GM18868 (cell line): Measurements from ENCODE around the gene LGR5.
"Not testable (repeated sequence)": the region's sequence is repeated elsewhere in the genome, so short reads cannot be mapped to it uniquely, and the experiment has no call there.

Experiments
- ATAC-seq: cut with Tn5 transposase; IDR thresholded peaks from one replicate; pipeline ENCODE4 v1.9.1; 2021; ENCODE audit warnings: mild to moderate bottlenecking, moderate library complexity; ENCODE audit not compliant: unreplicated experiment

Gene LGR5

GRCh38 chr12:71469258-71469750 lies 29.7 kb downstream of the LGR5 start:
- ATAC-seq: no peak

GRCh38 chr12:71472441-71472911 lies 32.9 kb downstream of the LGR5 start:
- ATAC-seq: no peak

DNA sequence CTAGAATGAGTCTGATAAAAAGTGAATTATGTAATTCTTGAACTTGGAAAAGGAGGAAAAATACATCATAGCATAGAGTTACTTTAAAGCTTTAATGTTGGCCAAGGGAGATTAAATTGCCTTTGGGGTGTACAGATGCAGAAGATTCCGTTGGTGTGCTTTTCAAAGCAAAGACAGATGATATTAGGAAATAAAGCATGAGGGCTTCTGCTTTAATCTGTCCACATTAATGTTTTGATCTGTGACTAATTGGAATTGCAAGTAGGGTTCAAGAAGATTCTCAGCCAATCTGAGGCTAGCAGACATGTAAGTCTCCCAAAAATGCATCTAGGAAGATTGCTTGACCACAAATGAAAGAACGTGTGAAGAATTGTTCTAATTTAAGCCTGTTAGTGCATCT lies 35.2 kb downstream of the LGR5 start:
- ATAC-seq: no peak

GRCh38 chr12:71475280-71475679 lies 35.7 kb downstream of the LGR5 start:
- no peak for ATAC-seq

GRCh38 chr12:71476513-71476912 lies 36.9 kb downstream of the LGR5 start:
- ATAC-seq: no peak

DNA sequence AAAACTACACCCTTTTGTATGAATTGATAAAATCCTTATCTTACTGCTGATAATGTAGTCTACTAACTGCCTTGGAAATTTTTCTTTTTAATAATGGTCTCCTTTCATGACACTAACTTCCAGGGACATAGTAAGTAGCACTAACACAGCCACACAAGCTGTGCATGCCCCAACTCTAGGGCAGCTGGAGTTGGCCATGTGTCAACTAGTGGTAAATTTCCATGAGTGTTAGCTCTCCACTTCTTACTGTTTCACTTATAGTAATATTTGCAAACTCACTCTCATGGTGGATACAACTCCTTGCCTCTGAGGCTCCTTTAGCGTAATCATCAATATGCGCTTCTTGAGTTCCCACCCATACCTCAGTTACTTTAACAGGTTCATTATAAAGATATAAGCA lies 38.0 kb downstream of the LGR5 start:
- no peak for ATAC-seq

DNA sequence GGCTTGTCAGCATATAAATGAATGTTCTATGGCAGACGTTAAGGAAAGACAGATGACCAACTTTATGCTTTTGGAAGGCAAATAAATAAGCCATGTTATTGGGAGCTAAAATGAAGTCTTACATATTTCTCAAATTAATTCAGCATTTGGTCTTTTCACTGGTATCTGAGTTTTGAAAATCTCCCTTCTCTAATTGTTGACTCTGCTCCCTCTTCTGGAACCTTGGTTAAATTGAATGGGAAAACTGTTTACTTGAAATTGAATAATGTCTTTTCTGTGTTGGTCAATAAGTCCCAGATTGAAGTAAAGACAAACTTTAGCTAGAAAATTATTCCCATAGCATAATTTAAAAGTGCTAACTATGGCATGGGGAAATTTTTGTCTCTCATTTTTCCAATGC lies 38.7 kb downstream of the LGR5 start:
- ATAC-seq: no peak

DNA sequence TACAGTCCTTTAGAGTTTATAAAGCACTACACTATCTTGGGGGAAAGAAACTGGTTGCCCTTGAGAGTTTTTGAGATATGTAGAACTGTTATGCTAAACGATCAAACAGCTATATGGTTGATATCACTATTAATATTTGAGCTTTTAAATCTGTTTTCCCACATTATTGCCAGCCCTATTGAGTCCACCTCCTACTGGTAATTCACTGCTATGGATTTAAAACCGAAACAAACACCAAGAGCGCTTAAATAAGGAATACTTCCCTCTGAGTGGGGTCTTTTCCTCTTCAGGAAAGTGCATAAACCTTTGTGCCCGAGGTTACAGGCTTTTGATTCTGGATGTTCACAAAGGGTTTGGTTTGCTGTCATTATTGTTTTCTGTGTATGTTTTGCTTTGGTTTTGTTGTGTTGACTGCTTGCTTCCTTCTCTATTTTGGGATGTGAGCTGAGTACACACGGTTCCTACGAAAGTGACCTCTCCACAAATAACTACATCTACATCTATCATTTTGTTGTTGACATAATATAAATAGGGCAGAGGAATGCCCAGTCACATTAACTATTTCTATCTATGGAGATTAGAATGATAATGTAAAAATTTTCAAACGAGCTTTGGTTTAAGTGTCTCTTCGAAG lies 44.8 kb downstream of the LGR5 start:
- ATAC-seq: no peak

GRCh38 chr12:71490844-71491243 lies 51.2 kb downstream of the LGR5 start:
- ATAC-seq: not testable (repeated sequence)

DNA sequence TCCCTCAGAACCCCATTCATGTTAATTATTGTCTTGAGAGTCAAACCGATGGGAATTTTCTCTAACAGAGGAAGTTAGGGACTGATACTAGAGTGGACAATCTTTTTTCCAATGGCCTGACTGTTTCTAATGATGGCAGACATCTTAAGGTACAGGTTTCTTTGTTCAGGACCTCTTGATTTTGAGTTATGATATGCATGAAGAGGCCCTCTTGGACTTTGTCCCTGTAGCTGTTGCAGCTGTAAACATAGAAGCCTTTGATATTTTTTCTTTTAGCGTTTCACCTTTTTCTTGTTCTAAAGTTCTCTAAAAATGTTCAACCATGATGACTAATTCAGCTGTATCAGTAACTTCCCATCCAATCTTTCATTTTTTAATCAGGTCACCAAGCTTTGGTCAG lies 53.0 kb downstream of the LGR5 start:
- no peak for ATAC-seq

GRCh38 chr12:71499834-71500233 lies 60.2 kb downstream of the LGR5 start:
- ATAC-seq: no peak

DNA sequence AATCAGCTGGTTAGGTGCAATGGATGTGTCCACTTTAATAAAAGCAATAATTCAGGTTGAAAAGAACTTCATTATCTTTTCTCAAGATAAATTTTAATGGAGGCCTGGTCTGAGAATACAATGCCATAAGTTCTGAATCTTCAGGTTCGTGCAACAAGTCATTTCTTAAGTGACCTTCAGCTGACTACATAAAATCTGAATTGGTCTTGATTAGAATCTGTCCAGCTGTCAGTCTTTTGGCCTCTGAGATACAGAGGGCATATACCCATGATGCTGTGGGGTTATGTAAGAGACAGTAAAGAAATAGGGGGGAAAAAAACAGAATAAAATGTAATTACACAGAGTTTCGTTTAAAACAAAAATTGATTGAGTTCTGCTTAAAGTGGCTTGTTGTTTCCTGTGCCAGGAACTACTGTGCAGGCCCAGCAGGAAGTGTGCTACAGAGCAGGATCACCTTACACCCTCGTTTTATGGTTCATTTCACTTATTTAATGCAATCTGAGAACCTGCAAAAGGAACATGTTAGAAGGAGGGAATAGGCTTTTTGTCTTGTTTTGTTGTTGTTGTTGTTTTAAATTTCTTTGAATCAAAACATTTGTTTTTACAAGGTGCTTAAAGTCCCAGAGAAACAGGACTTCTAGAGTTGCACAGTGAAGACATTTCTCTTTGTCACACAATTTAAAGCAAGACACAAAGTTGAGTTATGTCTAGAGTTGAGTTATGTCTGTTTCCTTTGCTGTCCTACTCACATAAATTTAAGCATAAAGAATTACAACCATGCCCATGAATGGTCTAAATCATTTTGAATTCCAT lies 64.2 kb downstream of the LGR5 start:
- no peak for ATAC-seq

GRCh38 chr12:71504476-71504875 lies 64.9 kb downstream of the LGR5 start:
- ATAC-seq: no peak

- no peak for ATAC-seq
These were observed 70.1 kb downstream of the LGR5 start for GRCh38 chr12:71509705-71510104.

DNA sequence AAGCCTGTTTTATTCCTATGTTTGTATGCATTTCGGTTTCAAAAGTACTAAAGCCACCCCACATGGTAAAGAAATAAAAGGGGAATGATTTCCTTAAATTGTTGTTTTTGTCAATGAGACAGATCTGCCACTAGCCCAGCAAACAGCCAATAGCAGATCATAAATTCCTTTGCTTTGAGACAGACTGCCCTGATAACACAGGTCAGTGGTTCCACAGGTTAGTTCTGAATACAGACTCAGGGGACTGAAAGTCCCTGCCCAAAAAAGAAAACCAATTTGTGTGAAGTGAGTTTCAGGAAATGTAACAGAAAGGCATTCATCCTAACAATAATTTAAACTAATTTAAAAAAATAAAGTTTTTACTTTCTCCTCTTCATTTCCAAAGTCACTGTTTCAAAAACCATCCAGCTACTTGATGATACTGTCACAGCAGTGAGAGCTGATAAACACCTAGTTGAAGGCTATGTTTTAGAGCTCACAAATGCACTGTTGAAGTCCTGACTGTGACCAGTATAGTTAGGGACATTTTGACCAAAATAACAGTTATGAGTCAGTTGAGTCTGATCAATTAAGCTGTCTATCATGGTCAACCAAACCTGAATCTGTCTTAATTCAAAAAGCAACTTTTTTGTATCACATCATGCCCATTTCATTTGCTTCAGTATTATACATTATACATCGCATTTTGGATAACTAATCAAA lies 77.7 kb downstream of the LGR5 start:
- peak; percentile 69 for ATAC-seq

DNA sequence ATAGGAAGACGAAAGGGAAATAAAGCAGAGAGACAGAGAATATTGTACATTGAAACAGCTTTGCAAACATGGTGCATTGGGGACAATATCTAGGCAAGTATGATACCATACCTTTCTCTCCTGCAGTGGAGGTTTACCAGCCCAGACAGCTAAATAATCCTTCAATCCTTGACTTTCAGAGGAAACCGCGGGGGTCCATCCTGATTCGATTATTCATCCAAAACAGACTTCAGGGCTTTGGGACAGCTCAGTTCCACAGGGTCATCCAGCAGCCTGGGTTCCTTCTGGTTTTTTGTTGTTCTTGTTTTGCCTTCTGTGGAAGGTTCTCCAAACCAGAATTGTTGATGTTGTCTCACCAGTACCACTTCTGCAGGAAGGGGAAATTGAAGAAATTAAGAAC lies 81.5 kb downstream of the LGR5 start:
- no peak for ATAC-seq

GRCh38 chr12:71524626-71525025 lies 85.0 kb downstream of the LGR5 start:
- ATAC-seq: no peak

DNA sequence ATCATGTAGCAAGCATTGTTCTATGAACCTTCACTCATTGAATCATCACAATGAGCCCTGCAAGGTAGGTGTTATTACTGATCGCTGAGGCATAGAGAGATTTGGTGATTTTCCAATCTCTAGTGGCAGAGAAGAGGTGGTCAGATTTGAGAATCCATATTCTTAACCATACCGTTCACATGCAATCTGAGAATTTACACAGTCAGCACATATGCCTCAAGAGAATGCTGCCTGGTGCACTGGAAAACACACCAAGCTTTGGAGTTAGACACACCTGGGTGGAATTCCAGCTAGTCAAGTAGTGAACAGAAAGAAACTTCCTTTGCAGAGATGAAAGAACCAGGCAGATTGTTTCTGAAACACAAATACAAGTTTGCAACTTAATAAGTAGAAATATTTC lies 94.1 kb downstream of the LGR5 start:
- ATAC-seq: no peak

- ATAC-seq: peak; percentile 84
These were observed 96.8 kb downstream of the LGR5 start for GRCh38 chr12:71536279-71536938.

DNA sequence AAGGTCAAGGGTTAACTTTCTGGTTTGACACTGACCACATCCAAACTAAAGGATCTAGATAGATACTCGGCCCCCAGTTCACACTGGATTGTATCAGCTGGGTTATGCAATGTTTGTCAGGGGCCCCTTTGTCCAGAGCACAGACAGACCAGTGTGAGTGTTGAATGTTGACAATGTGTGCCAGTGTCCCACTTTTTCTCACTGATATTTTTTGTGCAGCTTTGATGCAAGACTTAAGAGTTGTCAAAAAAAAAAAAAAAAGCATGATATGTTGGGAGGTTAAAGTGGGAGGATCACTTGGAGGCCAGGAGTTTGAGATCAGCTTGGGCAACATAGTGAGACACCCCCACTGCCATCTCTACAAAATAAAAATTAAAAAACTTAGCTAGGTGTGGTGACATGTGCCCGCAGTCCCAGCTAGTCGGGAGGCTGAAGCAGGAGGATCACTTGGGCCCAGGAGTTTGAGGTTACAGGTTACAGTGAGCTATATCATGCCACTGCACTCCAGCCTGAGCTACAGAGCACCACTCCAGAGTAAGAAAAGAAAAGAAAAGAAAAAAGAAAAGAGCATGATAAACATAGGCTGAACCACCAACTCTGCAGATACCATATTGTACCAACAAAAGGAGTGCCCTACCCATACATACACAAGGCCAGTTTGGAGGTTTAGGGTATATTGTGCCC lies 97.5 kb downstream of the LGR5 start:
- ATAC-seq: no peak

DNA sequence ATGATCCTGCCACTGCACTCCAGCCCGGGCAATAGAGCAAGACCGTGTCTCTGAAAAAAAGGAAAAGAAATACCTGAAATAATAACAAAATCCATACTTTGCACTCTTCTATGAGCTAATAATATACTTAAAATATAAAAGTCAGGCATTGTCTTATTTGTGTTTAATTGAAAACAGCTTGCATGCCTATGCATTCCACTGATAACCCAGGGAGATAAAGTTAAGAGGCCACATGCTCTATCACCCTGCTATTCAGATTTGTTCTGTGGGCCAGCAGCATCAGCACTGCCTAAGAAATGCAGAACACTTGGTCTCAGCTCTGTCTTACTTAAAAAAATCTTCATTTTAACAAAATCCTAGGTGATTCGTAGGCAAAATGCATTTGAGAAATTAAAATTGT lies 99.2 kb downstream of the LGR5 start:
- no peak for ATAC-seq
